IPS-18c (cell line): Measurements from ENCODE around the gene TOM1.
A peak's percentile ranks its signal among the peaks of the same experiment; 100 is the strongest.

Source experiments
- H3K4me3 ChIP-seq: 2 replicates; pipeline ENCODE4 v1.7.0; 2013; ENCODE audit warnings: low read depth, mild to moderate bottlenecking, low read length, moderate library complexity; ENCODE audit not compliant: insufficient read depth
- H3K9me3 ChIP-seq: one replicate; pipeline ENCODE4 v1.6.1; 2013; ENCODE audit warnings: mild to moderate bottlenecking, low read length, moderate library complexity; ENCODE audit not compliant: control insufficient read depth, insufficient read depth

Gene TOM1

GRCh38 chr22:35299673-35300499 lies at the start of gene TOM1:
Gene TOM1, plus strand, starts transcription at chr22:35299894. Its CDS starts 35 bp downstream, at chr22:35299929.
- H3K9me3 ChIP-seq: no peaks in the 10 kb centered on the region
- peak within 1 kb of the TSS; percentile 99 for H3K4me3 ChIP-seq

GRCh38 chr22:35250156-35250555 lies 49.5 kb upstream of the TOM1 start:
- H3K9me3 ChIP-seq: no peaks in the 10 kb centered on the region

GRCh38 chr22:35253946-35254345 lies 45.7 kb upstream of the TOM1 start:
- Histone ChIP-seq H3K4me3 (no peak overlapping the region), H3K9me3 (no peaks in the 10 kb centered on the region)

More at GRCh38 chr22:35250156-35250555, 49.5 kb upstream of the TOM1 start:
- H3K4me3 ChIP-seq: no peak overlapping the region

- H3K9me3 ChIP-seq: no peaks in the 10 kb centered on the region
- H3K4me3 ChIP-seq: peak overlapping the region; percentile 88
Measured at GRCh38 chr22:35257002-35257320, 42.7 kb upstream of the TOM1 start.

GRCh38 chr22:35257321-35258190 lies 42.1 kb upstream of the TOM1 start, which contains the start of gene HMGXB4:
Gene HMGXB4, plus strand, starts transcription at chr22:35257493. Its CDS starts 4,898 bp downstream, at chr22:35262391.
- H3K9me3 ChIP-seq: no peaks in the 10 kb centered on the region
- peak within 1 kb of the TSS; percentile 88 for H3K4me3 ChIP-seq

- Histone ChIP-seq H3K4me3 (peak overlapping the region; percentile 88), H3K9me3 (no peaks in the 10 kb centered on the region)
Measured at GRCh38 chr22:35258191-35258988, 41.3 kb upstream of the TOM1 start.

GRCh38 chr22:35264986-35265385 lies 34.7 kb upstream of the TOM1 start:
- Histone ChIP-seq H3K4me3 (no peak overlapping the region), H3K9me3 (no peaks in the 10 kb centered on the region)

GRCh38 chr22:35266277-35266676 lies 33.4 kb upstream of the TOM1 start:
- no peak overlapping the region for H3K4me3 ChIP-seq
- H3K9me3 ChIP-seq: no peaks in the 10 kb centered on the region

GRCh38 chr22:35269630-35270029 lies 30.1 kb upstream of the TOM1 start:
- H3K9me3 ChIP-seq: no peaks in the 10 kb centered on the region
- H3K4me3 ChIP-seq: no peak overlapping the region

GRCh38 chr22:35274154-35274871 lies 25.4 kb upstream of the TOM1 start:
- H3K9me3 ChIP-seq: no peaks in the 10 kb centered on the region

GRCh38 chr22:35275580-35275979 lies 24.1 kb upstream of the TOM1 start:
- H3K9me3 ChIP-seq: no peaks in the 10 kb centered on the region
- no peak overlapping the region for H3K4me3 ChIP-seq

More at GRCh38 chr22:35274154-35274871, 25.4 kb upstream of the TOM1 start:
- no peak overlapping the region for H3K4me3 ChIP-seq

GRCh38 chr22:35276019-35276418 lies 23.7 kb upstream of the TOM1 start:
- no peak overlapping the region for H3K4me3 ChIP-seq
- no peaks in the 10 kb centered on the region for H3K9me3 ChIP-seq

- H3K9me3 ChIP-seq: no peaks in the 10 kb centered on the region
- no peak overlapping the region for H3K4me3 ChIP-seq
Measured at GRCh38 chr22:35288116-35288515, 11.6 kb upstream of the TOM1 start.

GRCh38 chr22:35292786-35293185 lies 6.9 kb upstream of the TOM1 start:
- Histone ChIP-seq H3K9me3 (no peaks in the 10 kb centered on the region), H3K4me3 (no peak overlapping the region)

GRCh38 chr22:35296051-35296450 lies 3.6 kb upstream of the TOM1 start:
- Histone ChIP-seq H3K9me3 (no peaks in the 10 kb centered on the region), H3K4me3 (no peak overlapping the region)

GRCh38 chr22:35299217-35299672 lies 449 bp upstream of the TOM1 start:
- peak overlapping the region; percentile 99 for H3K4me3 ChIP-seq
- H3K9me3 ChIP-seq: no peaks in the 10 kb centered on the region
